A549 (cell line): ENCODE results near the gene ARHGAP20. TPM values are rescaled to one million over a fixed set of nuclear protein-coding genes. Genes with fewer than 3 reads are reported as not detected.

Source experiments
- ATAC-seq, 2 experiments: fragments of 200-7000 bp in 1 of 2; fragments of >200 bp in 1 of 2; cut with Nextera tagmentation in 1 of 2; cut with Tn5 transposase in 1 of 2; 3 replicates each; pipeline versions ENCODE4 v1.8.0 to v1.9.1; 2018 to 2020; ENCODE audit warnings: mild to moderate bottlenecking in 1 of 2, moderate library complexity in 1 of 2
- CTCF ChIA-PET: fragments of 300-600 bp; sonication (Branson Sonifier 250); formaldehyde crosslinking; extraction: SDS; loops from one replicate; lab custom pipeline; 2021; ENCODE audit warnings: antibody characterized with exemption, inconsistent platforms; lab: Yijun Ruan, JAX
- POLR2A ChIA-PET: fragments of 350-600 bp; formaldehyde crosslinking; extraction: SDS; loops from one replicate; lab custom pipeline; 2021; ENCODE audit warnings: antibody characterized with exemption, inconsistent platforms; lab: Yijun Ruan, JAX
- DNase-seq, 2 experiments: peaks; one replicate each; pipeline versions ENCODE4 v3.0.0 to v3.0.0-alpha.2; 2011 to 2016; ENCODE audit warnings: low read depth in 1 of 2, low spot score in 1 of 2
- FAIRE-seq: peaks from 2 replicates; lab custom pipeline; 2011; peaks lifted over from hg19 to GRCh38; lab: Jason Lieb, UNC
- H3K27ac ChIP-seq, 2 experiments: fragments of >200 bp; sonication (Bioruptor Twin); formaldehyde crosslinking; 3 replicates each; pipeline ENCODE4 v1.5.1; 2016 to 2017
- H3K4me1 ChIP-seq: fragments of >200 bp; sonication (Bioruptor Twin); formaldehyde crosslinking; 3 replicates; pipeline ENCODE4 v1.6.1; 2016
- H3K4me2 ChIP-seq: fragments of >200 bp; sonication (Bioruptor Twin); formaldehyde crosslinking; 3 replicates; pipeline ENCODE4 v1.6.1; 2016
- H3K4me3 ChIP-seq: fragments of >200 bp; sonication (Bioruptor Twin); formaldehyde crosslinking; 3 replicates; pipeline ENCODE4 v1.5.1; 2016
- H3K9me3 ChIP-seq: fragments of >200 bp; sonication (Bioruptor Twin); formaldehyde crosslinking; 3 replicates; pipeline ENCODE4 v1.6.1; 2016
- BHLHE40 ChIP-seq: IDR thresholded peaks from 2 replicates; pipeline ENCODE4 v1.6.1; 2012; ENCODE audit warnings: low read depth, low read length, inconsistent platforms
- CBX2 ChIP-seq: fragments of 200-600 bp; sonication (generic); IDR thresholded peaks from 2 replicates; pipeline ENCODE4 v1.6.1; 2016; ENCODE audit warnings: low read depth, mild to moderate bottlenecking, borderline replicate concordance
- CBX8 ChIP-seq: fragments of 200-600 bp; sonication (generic); IDR thresholded peaks from 2 replicates; pipeline ENCODE4 v1.6.1; 2016
- CEBPB ChIP-seq, 2 experiments: fragments of >200 bp in 1 of 2; sonication (Bioruptor Twin) in 1 of 2; formaldehyde crosslinking in 1 of 2; IDR thresholded peaks; 2 replicates each; pipeline ENCODE4 v1.6.1; 2012 to 2016
- CHD2 ChIP-seq: fragments of 150-350 bp; IDR thresholded peaks from 2 replicates; pipeline ENCODE4 v1.6.1; 2014; ENCODE audit warnings: low read length; ENCODE audit not compliant: partially characterized antibody
- CTCF ChIP-seq: fragments of >200 bp; sonication (Bioruptor Twin); formaldehyde crosslinking; IDR thresholded peaks from 3 replicates; pipeline ENCODE4 v1.5.1; 2016
- GATA3 ChIP-seq: IDR thresholded peaks from 2 replicates; pipeline ENCODE4 v1.6.1; 2012; ENCODE audit warnings: borderline replicate concordance
- HOXA7 ChIP-seq: fragments of 250-450 bp; sonication (Bioruptor Pico); IDR thresholded peaks from 2 replicates; pipeline ENCODE4 v1.5.0; 2020; ENCODE audit warnings: mild to moderate bottlenecking, moderate library complexity
- HOXB13 ChIP-seq: fragments of 250-450 bp; sonication (Bioruptor Pico); IDR thresholded peaks from 2 replicates; pipeline ENCODE4 v1.5.0; 2020; ENCODE audit warnings: low read depth, mild to moderate bottlenecking, moderate library complexity
- MYC ChIP-seq: IDR thresholded peaks from 2 replicates; pipeline ENCODE4 v1.6.1; 2012; ENCODE audit warnings: mild to moderate bottlenecking, inconsistent platforms, low read length, improper control_type of control experiment, borderline replicate concordance
- NFE2L2 ChIP-seq: fragments of 150-350 bp; conservative IDR thresholded peaks from 2 replicates; pipeline ENCODE4 v1.6.1; 2014; ENCODE audit warnings: low read length
- NR3C1 ChIP-seq: fragments of >200 bp; sonication (Bioruptor Twin); formaldehyde crosslinking; IDR thresholded peaks from 3 replicates; pipeline ENCODE4 v1.6.1; 2017
- PHF8 ChIP-seq: fragments of 200-600 bp; sonication (generic); IDR thresholded peaks from 2 replicates; pipeline ENCODE4 v1.6.1; 2016; ENCODE audit warnings: low read depth, mild to moderate bottlenecking, antibody characterized with exemption, moderate library complexity, borderline replicate concordance
- POLR2AphosphoS2 ChIP-seq: conservative IDR thresholded peaks from 2 replicates; pipeline ENCODE4 v1.6.1; 2012; ENCODE audit warnings: low read length, improper control_type of control experiment, inconsistent platforms
- RFX5 ChIP-seq: fragments of 450-650 bp; IDR thresholded peaks from 2 replicates; pipeline ENCODE4 v1.7.1; 2014; ENCODE audit warnings: antibody characterized with exemption, mild to moderate bottlenecking, moderate library complexity
- RNF2 ChIP-seq: fragments of 200-600 bp; sonication (generic); IDR thresholded peaks from 2 replicates; pipeline ENCODE4 v1.6.1; 2016; ENCODE audit warnings: low read depth, mild to moderate bottlenecking, antibody characterized with exemption, moderate library complexity, borderline replicate concordance
- TFCP2L1 ChIP-seq: fragments of 250-450 bp; sonication (Bioruptor Pico); IDR thresholded peaks from 2 replicates; pipeline ENCODE4 v1.5.0; 2021; ENCODE audit warnings: mild to moderate bottlenecking
- ZC3H11A ChIP-seq: fragments of 450-650 bp; IDR thresholded peaks from 2 replicates; pipeline ENCODE4 v1.6.1; 2014; ENCODE audit warnings: antibody characterized with exemption, mild to moderate bottlenecking
- WGBS: methylation state at CpG from one replicate; pipeline ENCODE4 v1.1.6; 2017; ENCODE audit errors: missing lambda C conversion rate; 5-methylcytosine and 5-hydroxymethylcytosine counted together
- polyA plus RNA-seq, 4 experiments: library from polyadenylated mRNA; depleted of rRNA in 3 of 4; stranded (reverse); fragments of >200 nt; fragmentation: RNase III in 1 of 4; extraction: RNeasy Plus Mini Kit Qiagen cat#74134 plus additional on column Dnase treatment in 1 of 4; gene quantifications; 2 replicates in 3 of 4; 3 replicates in 1 of 4; pipeline ENCODE4 v1.2.3, GENCODE V29; 2011 to 2017
- TF ChIP-seq, protein P1 (sequence below): fragments of >200 bp; sonication (Bioruptor Twin); formaldehyde crosslinking; IDR thresholded peaks from 3 replicates; pipeline ENCODE4 v1.6.1; 2016
- TF ChIP-seq, protein P2 (sequence below): fragments of 150-350 bp; IDR thresholded peaks from 2 replicates; pipeline ENCODE4 v1.6.1; 2014; ENCODE audit warnings: low read depth, mild to moderate bottlenecking, low read length

Gene ARHGAP20
- polyA plus RNA-seq, 2 of the 4 experiments (the other 2 are of a cell fraction), result 0.01 TPM; not detected in 1

DNA sequence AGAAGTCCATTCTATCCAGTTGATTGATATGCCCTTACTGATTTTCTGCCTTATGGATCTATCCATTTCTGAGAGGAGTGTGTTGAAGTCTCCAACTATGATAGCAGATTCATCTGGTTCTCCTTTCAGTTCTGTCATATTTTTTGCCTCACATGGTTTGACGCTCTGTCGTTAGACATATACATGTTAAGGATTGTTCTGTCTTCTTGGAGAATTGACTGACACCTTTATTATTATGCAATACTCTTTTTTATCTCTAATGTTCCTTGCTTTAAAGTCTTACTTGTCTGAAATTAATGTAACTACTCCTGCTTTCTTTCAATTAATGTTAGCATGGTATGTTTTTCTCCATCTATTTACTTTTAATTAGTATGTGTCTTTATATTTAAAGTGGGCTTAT lies 12.1 kb upstream of the ARHGAP20 start:
- ATAC-seq (no peak), DNase-seq (no peak), FAIRE-seq (no peak)
- TF ChIP-seq CEBPB (IDR thresholded peaks at IDR 0.05), result no peak
- WGBS, result 4% methylated on average over 2 of the region's 2 CpGs
- POLR2A ChIA-PET, result no interaction called here
- H3K4me3 ChIP-seq, result no peak overlapping the region
- H3K9me3 ChIP-seq, result no peaks in the 10 kb centered on the region
- no peaks in the 10 kb centered on the region for H3K4me1 ChIP-seq
- no peak overlapping the region for H3K4me2 ChIP-seq
- CTCF ChIA-PET, result no interaction called here
- H3K27ac ChIP-seq, result no peak overlapping the region

DNA sequence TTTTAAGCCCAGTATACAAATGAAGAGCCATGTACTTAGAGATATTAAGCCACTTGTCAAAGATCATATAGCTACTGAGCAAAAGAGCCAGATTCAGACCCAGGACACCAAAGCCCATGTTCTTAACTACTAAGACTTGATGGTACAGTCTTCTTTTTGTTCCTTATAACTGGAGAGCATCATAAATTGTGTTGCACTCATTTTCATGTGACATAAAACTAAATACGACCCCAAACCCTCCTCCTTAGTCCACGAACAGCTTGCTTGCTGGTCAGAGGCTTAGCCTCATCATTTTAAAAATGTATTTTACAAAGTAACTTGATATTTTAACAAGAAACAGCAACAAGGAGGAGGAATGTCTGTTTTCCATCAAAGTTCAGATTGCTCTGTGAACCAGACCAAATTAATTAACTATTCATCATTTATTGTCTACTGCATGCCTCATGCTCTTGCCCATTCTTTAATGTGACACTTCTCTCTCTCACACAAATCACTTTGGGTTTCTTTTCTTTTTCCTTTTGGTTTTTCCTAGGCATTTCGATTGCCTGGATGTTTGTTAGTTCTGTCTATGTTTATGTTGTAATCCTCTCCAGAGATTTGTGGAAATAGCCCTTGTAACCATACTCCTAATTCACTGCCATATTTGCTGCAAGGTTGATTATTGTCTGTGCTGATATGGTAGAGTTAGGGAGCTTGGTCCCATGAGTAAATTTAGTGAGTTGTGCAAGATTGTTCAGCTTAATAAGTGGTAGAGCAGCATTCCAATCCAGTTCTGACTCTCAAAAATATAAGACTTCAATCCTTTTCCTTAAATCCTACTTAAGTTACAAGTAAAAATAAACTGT lies 8.4 kb upstream of the ARHGAP20 start:
- H3K4me2 ChIP-seq, result no peak overlapping the region
- CTCF ChIA-PET, result no interaction called here
- TF ChIP-seq NFE2L2 (no peak), GATA3 (no peak), TFCP2L1 (CRISPR knock-in tag) (no peak), CBX8 (no peak), HOXA7 (CRISPR knock-in tag) (no peak), CBX2 (no peak), BHLHE40 (no peak), ZC3H11A (no peak)
- TF ChIP-seq, all 56 proteins: peak for 0
- ATAC-seq, result no peak
- Histone ChIP-seq H3K4me1 (no peaks in the 10 kb centered on the region), H3K27ac (no peak overlapping the region), H3K4me3 (no peak overlapping the region), H3K9me3 (no peaks in the 10 kb centered on the region)
- FAIRE-seq, result no peak
- POLR2A ChIA-PET, result no interaction called here
- WGBS, result 0% methylated on average over 3 of the region's 3 CpGs
- no peak for DNase-seq

DNA sequence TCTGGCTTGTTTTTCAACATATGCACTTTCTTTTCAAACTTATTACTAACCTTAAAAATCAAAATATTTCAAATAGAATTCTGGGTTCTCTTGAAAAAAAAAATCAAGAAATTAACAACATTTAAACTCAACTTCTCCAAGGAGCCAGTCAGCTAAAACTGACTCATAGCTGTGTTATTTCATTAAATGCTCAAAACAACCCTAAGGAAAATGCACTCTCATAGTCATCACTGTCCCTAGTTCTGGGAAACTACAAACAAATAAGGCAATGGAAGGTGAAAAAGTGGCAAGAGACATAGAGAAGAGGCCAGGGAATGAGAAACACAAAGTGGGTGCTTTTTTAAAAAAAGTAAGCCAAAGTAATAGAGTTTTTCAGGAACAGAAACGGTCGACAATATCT lies 4.1 kb upstream of the ARHGAP20 start:
- FAIRE-seq, result no peak
- Histone ChIP-seq H3K27ac (no peak overlapping the region), H3K9me3 (no peaks in the 10 kb centered on the region), H3K4me1 (peaks cover 2% of the 10 kb centered on the region; the same call in 2 of the 3 replicates), H3K4me2 (no peak overlapping the region), H3K4me3 (no peak overlapping the region)
- ATAC-seq, result no peak
- TF ChIP-seq HOXB13 (CRISPR knock-in tag), result no peak
- no peak for TF ChIP-seq PHF8
- no peak for TF ChIP-seq RNF2
- TF ChIP-seq CTCF, result no peak
- no peak for TF ChIP-seq CHD2
- no peak for TF ChIP-seq POLR2AphosphoS2
- no peak for TF ChIP-seq CBX2
- TF ChIP-seq NR3C1, result no peak
- ChIA-PET CTCF (interaction anchor here (0.6 kb wide), 1 partner anchor 26 kb away, joined by 3 read pairs; no protein-coding TSS in a partner anchor), POLR2A (interaction anchor here (0.6 kb wide), 1 partner anchor 512 kb away, joined by 5 read pairs; no protein-coding TSS in a partner anchor)
- 9% methylated on average over 2 of the region's 2 CpGs for WGBS
- no peak for DNase-seq

DNA sequence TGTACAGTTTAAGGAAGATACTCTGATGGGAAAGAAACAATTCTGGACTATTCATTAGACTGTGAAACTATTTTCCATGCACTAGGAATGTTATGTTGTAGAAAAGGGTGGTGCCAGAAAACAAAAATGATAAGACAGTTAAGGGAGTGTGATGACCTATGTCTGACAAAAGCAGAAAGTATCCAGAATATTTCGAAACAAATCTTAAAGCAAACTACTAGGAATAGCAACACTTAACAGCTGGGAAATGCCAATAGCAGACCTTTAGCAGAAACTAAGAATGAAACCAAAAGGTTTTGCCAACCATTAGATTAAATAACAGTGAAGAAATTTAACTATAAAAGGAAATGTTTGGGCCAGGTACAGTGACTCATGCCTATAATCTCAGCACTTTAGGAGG lies 3.3 kb upstream of the ARHGAP20 start:
- CTCF ChIA-PET, result no interaction called here

More for the DNA sequence above, 3.3 kb upstream of the ARHGAP20 start:
- Histone ChIP-seq H3K9me3 (no peaks in the 10 kb centered on the region), H3K4me2 (no peak overlapping the region), H3K4me1 (peaks cover 7% of the 10 kb centered on the region; the same call in 2 of the 3 replicates), H3K4me3 (no peak overlapping the region), H3K27ac (no peak overlapping the region)
- TF ChIP-seq RFX5 (no peak), NR3C1 (no peak), MYC (no peak)
- TF ChIP-seq, protein P1, sequence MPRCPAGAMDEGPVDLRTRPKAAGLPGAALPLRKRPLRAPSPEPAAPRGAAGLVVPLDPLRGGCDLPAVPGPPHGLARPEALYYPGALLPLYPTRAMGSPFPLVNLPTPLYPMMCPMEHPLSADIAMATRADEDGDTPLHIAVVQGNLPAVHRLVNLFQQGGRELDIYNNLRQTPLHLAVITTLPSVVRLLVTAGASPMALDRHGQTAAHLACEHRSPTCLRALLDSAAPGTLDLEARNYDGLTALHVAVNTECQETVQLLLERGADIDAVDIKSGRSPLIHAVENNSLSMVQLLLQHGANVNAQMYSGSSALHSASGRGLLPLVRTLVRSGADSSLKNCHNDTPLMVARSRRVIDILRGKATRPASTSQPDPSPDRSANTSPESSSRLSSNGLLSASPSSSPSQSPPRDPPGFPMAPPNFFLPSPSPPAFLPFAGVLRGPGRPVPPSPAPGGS, result no peak
- TF ChIP-seq, protein P2, sequence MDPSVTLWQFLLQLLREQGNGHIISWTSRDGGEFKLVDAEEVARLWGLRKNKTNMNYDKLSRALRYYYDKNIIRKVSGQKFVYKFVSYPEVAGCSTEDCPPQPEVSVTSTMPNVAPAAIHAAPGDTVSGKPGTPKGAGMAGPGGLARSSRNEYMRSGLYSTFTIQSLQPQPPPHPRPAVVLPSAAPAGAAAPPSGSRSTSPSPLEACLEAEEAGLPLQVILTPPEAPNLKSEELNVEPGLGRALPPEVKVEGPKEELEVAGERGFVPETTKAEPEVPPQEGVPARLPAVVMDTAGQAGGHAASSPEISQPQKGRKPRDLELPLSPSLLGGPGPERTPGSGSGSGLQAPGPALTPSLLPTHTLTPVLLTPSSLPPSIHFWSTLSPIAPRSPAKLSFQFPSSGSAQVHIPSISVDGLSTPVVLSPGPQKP, result no peak
- FAIRE-seq (no peak), DNase-seq (no peak), ATAC-seq (no peak)
- WGBS, result 0% methylated on average over 1 of the region's 1 CpG
- POLR2A ChIA-PET, result no interaction called here
